GM23338 (cell line): Measurements from ENCODE around the gene MDH1B. TPM values are rescaled to one million over a fixed set of nuclear protein-coding genes. Genes with fewer than 3 reads are reported as not detected.

Source experiments
- ATAC-seq: fragments of 200-7000 bp; cut with Tn5 transposase; 3 replicates; pipeline ENCODE4 v1.9.1; 2020
- DNase-seq: peaks from one replicate; pipeline ENCODE4 v3.0.0-alpha.2; 2015; ENCODE audit warnings: low spot score
- H2AFZ ChIP-seq: fragments of 200-600 bp; sonication (generic); 2 replicates; pipeline ENCODE4 v1.8.0; 2016; ENCODE audit warnings: antibody characterized with exemption, mild to moderate bottlenecking, moderate library complexity
- H3F3A ChIP-seq: fragments of 200-600 bp; sonication (generic); replicated peaks from 2 replicates; pipeline ENCODE4 v1.8.0; 2017; ENCODE audit warnings: antibody characterized with exemption, mixed run types, low read depth
- H3K27ac ChIP-seq: fragments of 200-600 bp; sonication (generic); 2 replicates; pipeline ENCODE4 v1.6.1; 2016; ENCODE audit warnings: low read depth
- H3K27me3 ChIP-seq: fragments of 200-600 bp; sonication (generic); 2 replicates; pipeline ENCODE4 v1.8.0; 2016; ENCODE audit warnings: mild to moderate bottlenecking, mixed run types, moderate library complexity; ENCODE audit not compliant: insufficient read depth
- H3K36me3 ChIP-seq: fragments of 200-600 bp; sonication (generic); 2 replicates; pipeline ENCODE4 v1.8.0; 2016; ENCODE audit warnings: mild to moderate bottlenecking; ENCODE audit not compliant: insufficient read depth
- H3K4me1 ChIP-seq: fragments of 200-600 bp; sonication (generic); 2 replicates; pipeline ENCODE4 v1.8.0; 2016; ENCODE audit warnings: mild to moderate bottlenecking, moderate library complexity; ENCODE audit not compliant: insufficient read depth
- H3K4me2 ChIP-seq: fragments of 200-600 bp; sonication (generic); 2 replicates; pipeline ENCODE4 v1.7.1; 2017; ENCODE audit warnings: mixed run types
- H3K4me3 ChIP-seq: fragments of 200-600 bp; sonication (generic); 2 replicates; pipeline ENCODE4 v1.6.1; 2016; ENCODE audit warnings: mixed run types
- H3K79me2 ChIP-seq: fragments of 200-600 bp; sonication (generic); replicated peaks from 2 replicates; pipeline ENCODE4 v1.8.0; 2017; ENCODE audit warnings: mild to moderate bottlenecking; ENCODE audit not compliant: insufficient read depth
- H3K9me2 ChIP-seq: fragments of 200-600 bp; sonication (generic); 2 replicates; pipeline ENCODE4 v1.8.0; 2017; ENCODE audit not compliant: insufficient read depth
- H4K20me1 ChIP-seq: fragments of 200-600 bp; sonication (generic); replicated peaks from 2 replicates; pipeline ENCODE4 v1.8.0; 2017; ENCODE audit warnings: mild to moderate bottlenecking; ENCODE audit not compliant: insufficient read depth
- H3K27ac Mint-ChIP-seq: 2 replicates; pipeline ENCODE4 v1.8.0; 2020; ENCODE audit warnings: inconsistent platforms, mild to moderate bottlenecking, moderate library complexity, mixed read lengths
- H3K27me3 Mint-ChIP-seq: 3 replicates; pipeline ENCODE4 v1.8.0; 2022; ENCODE audit warnings: low read depth, mild to moderate bottlenecking, moderate library complexity, mixed read lengths, inconsistent platforms; ENCODE audit not compliant: insufficient read depth, poor library complexity
- H3K36me3 Mint-ChIP-seq: 3 replicates; pipeline ENCODE4 v1.8.0; 2021; ENCODE audit warnings: low read depth, mild to moderate bottlenecking, inconsistent platforms, moderate library complexity, mixed read lengths
- H3K4me1 Mint-ChIP-seq: 3 replicates; pipeline ENCODE4 v1.8.0; 2020; ENCODE audit warnings: mild to moderate bottlenecking, inconsistent platforms, mixed read lengths
- H3K4me3 Mint-ChIP-seq: 3 replicates; pipeline ENCODE4 v1.8.0; 2021; ENCODE audit warnings: moderate library complexity, mild to moderate bottlenecking, inconsistent platforms, mixed read lengths
- H3K9me3 Mint-ChIP-seq: 3 replicates; pipeline ENCODE4 v1.8.0; 2020; ENCODE audit warnings: moderate library complexity, mild to moderate bottlenecking, inconsistent platforms, mixed read lengths
- EZH2 ChIP-seq: fragments of 200-600 bp; sonication (generic); IDR thresholded peaks from one replicate; pipeline ENCODE4 v1.8.0; 2017; ENCODE audit warnings: antibody characterized with exemption, mild to moderate bottlenecking, low read depth; ENCODE audit not compliant: unreplicated experiment
- EZH2phosphoT487 ChIP-seq: fragments of 200-600 bp; sonication (generic); IDR thresholded peaks from one replicate; pipeline ENCODE4 v1.8.1; 2018; ENCODE audit warnings: antibody characterized with exemption; ENCODE audit not compliant: unreplicated experiment
- JUNB ChIP-seq: IDR thresholded peaks from one replicate; pipeline ENCODE4 v1.6.1; 2016; ENCODE audit warnings: antibody characterized with exemption; ENCODE audit not compliant: unreplicated experiment
- NANOG ChIP-seq: IDR thresholded peaks from 2 replicates; pipeline ENCODE4 v1.6.1; 2016; ENCODE audit warnings: antibody characterized with exemption, borderline replicate concordance
- ZNF114 ChIP-seq: fragments of 250-450 bp; sonication (Bioruptor Pico); IDR thresholded peaks from 2 replicates; pipeline ENCODE4 v1.5.0; 2020; ENCODE audit warnings: mild to moderate bottlenecking, moderate library complexity
- ZNF462 ChIP-seq: fragments of 250-450 bp; sonication (Bioruptor Pico); IDR thresholded peaks from 2 replicates; pipeline ENCODE4 v1.5.0; 2020; ENCODE audit warnings: mild to moderate bottlenecking, moderate library complexity
- polyA plus RNA-seq: library from polyadenylated mRNA; unstranded; fragments of >200 nt; fragmentation: Nextera tagmentation; extraction: Ambion mirVana; gene quantifications from 2 replicates; pipeline ENCODE4 v1.2.1, GENCODE V29; 2016
- total RNA-seq: library from RNA; depleted of rRNA; stranded (reverse); fragments of >200 nt; shearing (Covaris generic); gene quantifications from 2 replicates; pipeline ENCODE4 v1.2.3, GENCODE V29; 2014

Gene MDH1B
- total and polyA plus RNA-seq, 2 experiments from 2014 or later, result 1.7 to 1.8 TPM

GRCh38 chr2:206756816-206757215 is 8.3 kb downstream of the MDH1B start (continued):
- TF ChIP-seq EZH2phosphoT487 (no peak), ZNF114 (CRISPR knock-in tag) (no peak)

- 0 out of 2 replicates have a peak, but pooled peaks cover 2% of the 10 kb centered on the region for H3K9me2 ChIP-seq
- no peak for ATAC-seq
- H3K27ac Mint-ChIP-seq, result no peak overlapping the region
- H3K27ac ChIP-seq, result no peak overlapping the region
- no peaks in the 10 kb centered on the region for H3K4me1 ChIP-seq
- no peaks in the 10 kb centered on the region for H3K27me3 ChIP-seq
- no peak overlapping the region for H3K4me3 Mint-ChIP-seq
- no peak for TF ChIP-seq ZNF462
- TF ChIP-seq JUNB, result no peak
- no peak for TF ChIP-seq NANOG
- TF ChIP-seq EZH2, result no peak
- H3K27me3 Mint-ChIP-seq, result no peaks in the 10 kb centered on the region
- H3K4me2 ChIP-seq, result no peak overlapping the region
- DNase-seq, result no peak
- H3K36me3 ChIP-seq, result no peaks in the 10 kb centered on the region
- no peak overlapping the region for H3K4me3 ChIP-seq
- H3F3A ChIP-seq, result no peaks in the 10 kb centered on the region
- no peaks in the 10 kb centered on the region for H3K79me2 ChIP-seq
- H3K36me3 Mint-ChIP-seq, result no peaks in the 10 kb centered on the region
- H3K9me3 Mint-ChIP-seq, result no peaks in the 10 kb centered on the region
- H3K4me1 Mint-ChIP-seq, result no peaks in the 10 kb centered on the region
- H4K20me1 ChIP-seq, result no peaks in the 10 kb centered on the region; the same call in 1 of the 2 replicates
- H2AFZ ChIP-seq, result no peak overlapping the region
These were observed 24.3 kb downstream of the MDH1B start for GRCh38 chr2:206740800-206741199.
